ENCODE results near the gene PIAS4. TPM values are rescaled to one million over a fixed set of nuclear protein-coding genes. Genes with fewer than 3 reads are reported as not detected.
A peak's percentile ranks its signal among the peaks of the same experiment; 100 is the strongest.

Gene PIAS4
- total RNA-seq, 1 donor from 2014 or later = 95.8 TPM

- DNase-seq = no peak
- Mint-ChIP-seq H3K36me3 (ENCODE audit: unreplicated experiment) (no peaks in the 10 kb centered on the region), H3K27ac (ENCODE audit: unreplicated experiment) (no peak overlapping the region), H3K9me3 (ENCODE audit: unreplicated experiment) (peaks cover 21% of the 10 kb centered on the region), H3K4me3 (ENCODE audit: unreplicated experiment) (no peak overlapping the region), H3K27me3 (ENCODE audit: unreplicated experiment) (peaks cover 15% of the 10 kb centered on the region), H3K4me1 (ENCODE audit: low read depth, unreplicated experiment) (peaks cover 4% of the 10 kb centered on the region)
- TF ChIP-seq CTCF (IDR thresholded peaks at IDR 0.05; ENCODE audit: partially characterized antibody, unreplicated experiment) = no peak
Measured at GRCh38 chr19:4036576-4037300, 29.2 kb downstream of the PIAS4 start.

- DNase-seq = no peak
- Mint-ChIP-seq H3K9me3 (ENCODE audit: unreplicated experiment) (peaks cover 21% of the 10 kb centered on the region), H3K27ac (ENCODE audit: unreplicated experiment) (peak overlapping the region; percentile 74), H3K4me1 (ENCODE audit: low read depth, unreplicated experiment) (peaks cover 4% of the 10 kb centered on the region), H3K36me3 (ENCODE audit: unreplicated experiment) (no peaks in the 10 kb centered on the region), H3K27me3 (ENCODE audit: unreplicated experiment) (peaks cover 15% of the 10 kb centered on the region), H3K4me3 (ENCODE audit: unreplicated experiment) (peak overlapping the region; percentile 32)
- TF ChIP-seq CTCF (IDR thresholded peaks at IDR 0.05; ENCODE audit: partially characterized antibody, unreplicated experiment) = no peak
Measured at GRCh38 chr19:4037301-4037949, 29.9 kb downstream of the PIAS4 start.

GRCh38 chr19:4038057-4038456 is 30.5 kb downstream of the PIAS4 start:
- DNase-seq = no peak
- Mint-ChIP-seq H3K9me3 (ENCODE audit: unreplicated experiment) (peaks cover 22% of the 10 kb centered on the region), H3K27ac (ENCODE audit: unreplicated experiment) (peak overlapping the region; percentile 74), H3K4me3 (ENCODE audit: unreplicated experiment) (peak overlapping the region; percentile 32), H3K27me3 (ENCODE audit: unreplicated experiment) (peaks cover 15% of the 10 kb centered on the region), H3K36me3 (ENCODE audit: unreplicated experiment) (no peaks in the 10 kb centered on the region), H3K4me1 (ENCODE audit: low read depth, unreplicated experiment) (peaks cover 7% of the 10 kb centered on the region)
- no peak for TF ChIP-seq CTCF (IDR thresholded peaks at IDR 0.05; ENCODE audit: partially characterized antibody, unreplicated experiment)

GRCh38 chr19:4038661-4039423 is 31.3 kb downstream of the PIAS4 start:
- peak overlapping the region; percentile 64 for H3K27ac Mint-ChIP-seq (ENCODE audit: unreplicated experiment)
- H3K4me3 Mint-ChIP-seq (ENCODE audit: unreplicated experiment) = peak overlapping the region; percentile 20
- peaks cover 15% of the 10 kb centered on the region for H3K27me3 Mint-ChIP-seq (ENCODE audit: unreplicated experiment)
- peak; percentile 57 for DNase-seq
- peaks cover 22% of the 10 kb centered on the region for H3K9me3 Mint-ChIP-seq (ENCODE audit: unreplicated experiment)
- H3K36me3 Mint-ChIP-seq (ENCODE audit: unreplicated experiment) = no peaks in the 10 kb centered on the region
- H3K4me1 Mint-ChIP-seq (ENCODE audit: low read depth, unreplicated experiment) = peaks cover 10% of the 10 kb centered on the region
- TF ChIP-seq CTCF (IDR thresholded peaks at IDR 0.05; ENCODE audit: partially characterized antibody, unreplicated experiment) = no peak
